ENCODE measurements around the gene WASF1. TPM values are rescaled to one million over a fixed set of nuclear protein-coding genes. Genes with fewer than 3 reads are reported as not detected.

Gene WASF1
- total and polyA plus RNA-seq, 2 donors (not counting 3 experiments of a cell fraction or from before 2014, with no cell fraction given), result 20.9 to 27.5 TPM

DNA sequence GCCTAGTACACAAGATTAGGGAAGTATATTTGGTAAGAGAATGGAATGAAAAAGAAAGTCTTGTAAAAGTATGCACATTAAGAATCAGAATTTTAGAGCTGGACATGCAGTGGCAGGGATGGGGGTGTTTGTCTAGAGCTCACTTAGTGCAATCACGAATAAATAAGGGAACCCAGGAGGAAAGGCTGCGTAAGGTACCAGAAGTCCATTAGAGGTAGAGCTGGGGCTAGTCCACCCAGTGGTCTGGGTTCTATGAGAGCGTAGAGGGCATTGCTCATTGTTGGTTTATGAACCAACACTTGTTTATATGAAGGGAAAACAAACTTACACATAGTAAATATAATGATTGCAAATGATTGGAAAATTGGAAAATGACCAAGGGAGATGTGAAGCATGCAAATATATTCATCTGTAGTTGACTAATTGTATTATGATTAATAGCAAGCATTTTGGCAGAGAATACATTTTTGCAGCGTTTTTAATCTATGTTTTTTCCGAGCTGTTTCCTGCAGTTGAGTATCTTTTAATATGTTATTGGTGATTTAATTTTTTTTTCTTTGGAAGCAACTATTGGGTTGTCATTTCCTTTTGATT is 3.9 kb upstream of the WASF1 start:
- Histone ChIP-seq H3K79me2 (ENCODE audit: control insufficient read depth, insufficient read depth, low read length) (peaks cover 72% of the 10 kb centered on the region), H3K36me3 (ENCODE audit: control insufficient read depth in 2 of 2, extremely low read depth in 1 of 2, insufficient read depth in 2 of 2, low read length in 2 of 2) (no peaks in the 10 kb centered on the region), H3K9me3 (replicated peaks; ENCODE audit: control insufficient read depth, insufficient read depth, low read length) (no peaks in the 10 kb centered on the region), H3K4me2 (ENCODE audit: insufficient read depth, low read length) (no peak overlapping the region), H4K20me1 (replicated peaks; ENCODE audit: control insufficient read depth, extremely low read depth, insufficient read depth, low read length) (peaks cover 5% of the 10 kb centered on the region), H3K4me3 (replicated peaks in 1 of 3; ENCODE audit: insufficient read depth in 1 of 3, low read depth in 1 of 3, low read length in 3 of 3) (no peak overlapping the region), H3K4me1 (ENCODE audit: control insufficient read depth, extremely low read depth, insufficient read depth, low read length) (peaks cover 24% of the 10 kb centered on the region), H3K9me1 (replicated peaks; ENCODE audit: control insufficient read depth, extremely low read depth, insufficient read depth, low read length) (no peaks in the 10 kb centered on the region), H3K27ac (ENCODE audit: insufficient read depth, low read depth, low read length) (no peak overlapping the region), H3K9ac (replicated peaks; ENCODE audit: extremely low read depth, insufficient read depth, low read length) (no peak overlapping the region), H3K27me3 (ENCODE audit: control insufficient read depth in 2 of 2, insufficient read depth in 2 of 2, low read length in 2 of 2) (no peaks in the 10 kb centered on the region), H2AFZ (ENCODE audit: low read depth, low read length) (no peak overlapping the region)
- CTCF ChIA-PET, result interaction anchor here (0.9 to 1.0 kb wide), 2 partner anchors 16 to 24 kb away, joined by 3 to 4 read pairs; no protein-coding TSS in a partner anchor
- BruUV-seq (replicated peaks), result no TSS peak
- dilution Hi-C loops (cut with MboI; ENCODE audit: extremely low pct_ligation_motif_present, low sequenced_read_pairs) (no loop called here), intact Hi-C loops (cut with micrococcal nuclease) (loop anchor here (10.0 kb wide), 1 partner anchor 1619 kb away; the partner anchor contains the start of gene FOXO3)
- POLR2A ChIA-PET, result no interaction called here
- no peak for FAIRE-seq
- DNase-seq (ENCODE audit: low read depth, low spot score), result no peak
- TF ChIP-seq EZH2 (IDR thresholded peaks at IDR 0.05; ENCODE audit: borderline replicate concordance, low read depth, low read length, severe bottlenecking) (no peak), FOS (IDR thresholded peaks at IDR 0.05; ENCODE audit: borderline replicate concordance, insufficient read depth, low read length) (no peak), CTCF (IDR thresholded peaks at IDR 0.05; ENCODE audit: extremely low read depth in 1 of 2, insufficient read depth in 1 of 2, low read depth in 1 of 2, low read length in 2 of 2) (no peak)
